Measurements from ENCODE around the gene PRSS33.

PRSS33 gene

GRCh38 chr16:2820836-2821486, 33.6 kb upstream of the PRSS33 start:
- DNase-seq, result no peak

GRCh38 chr16:2819939-2820835, 32.8 kb upstream of the PRSS33 start:
- DNase-seq, result no peak

GRCh38 chr16:2819179-2819938, 32.0 kb upstream of the PRSS33 start:
- DNase-seq, result no peak

- no peak for DNase-seq
Observed at GRCh38 chr16:2818272-2818876, 31.0 kb upstream of the PRSS33 start.

- no peak for DNase-seq
Observed at GRCh38 chr16:2817340-2818271, 30.2 kb upstream of the PRSS33 start.

- no peak for DNase-seq
Observed at GRCh38 chr16:2816751-2817339, 29.5 kb upstream of the PRSS33 start, which contains the start of gene PRSS21. Gene PRSS21, plus strand, starts transcription at chr16:2817237. Its CDS starts 32 bp downstream, at chr16:2817269.

- DNase-seq, result no peak
Observed at GRCh38 chr16:2815299-2815771, 28.0 kb upstream of the PRSS33 start.

GRCh38 chr16:2814551-2815298, 27.4 kb upstream of the PRSS33 start:
- no peak for DNase-seq

GRCh38 chr16:2813771-2814221, 26.4 kb upstream of the PRSS33 start:
- no peak for DNase-seq

- no peak for DNase-seq
Observed at GRCh38 chr16:2811703-2812471, 24.5 kb upstream of the PRSS33 start.

- DNase-seq, result no peak
Observed at GRCh38 chr16:2810651-2811050, 23.3 kb upstream of the PRSS33 start.

- DNase-seq, result no peak
Observed at GRCh38 chr16:2809149-2809760, 21.9 kb upstream of the PRSS33 start.

- DNase-seq, result no peak
Observed at GRCh38 chr16:2808181-2808580, 20.8 kb upstream of the PRSS33 start.

GRCh38 chr16:2806286-2806685, 18.9 kb upstream of the PRSS33 start:
- DNase-seq, result no peak

- no peak for DNase-seq
Observed at GRCh38 chr16:2804728-2805127, 17.4 kb upstream of the PRSS33 start.

- DNase-seq, result no peak
Observed at GRCh38 chr16:2803545-2804195, 16.3 kb upstream of the PRSS33 start.

GRCh38 chr16:2799859-2800226, 12.5 kb upstream of the PRSS33 start:
- no peak for DNase-seq

- no peak for DNase-seq
Observed at GRCh38 chr16:2799205-2799858, 12.0 kb upstream of the PRSS33 start.

Measured in GF-D8 (cell line).